ENCODE results near the gene PALD1. TPM values are rescaled to one million over a fixed set of nuclear protein-coding genes. Genes with fewer than 3 reads are reported as not detected.
A peak's percentile ranks its signal among the peaks of the same experiment; 100 is the strongest.
"Not testable (repeated sequence)": the region's sequence is repeated elsewhere in the genome, so short reads cannot be mapped to it uniquely, and the experiment has no call there.

Gene PALD1
- total RNA-seq, 1 donor from 2014 or later, result 9.6 TPM

- no peaks in the 10 kb centered on the region for H3K36me3 ChIP-seq
- no peak overlapping the region for H3K4me2 ChIP-seq
- DNase-seq (ENCODE audit: low spot score), result peak; percentile 1
- TF ChIP-seq EZH2phosphoT487 (IDR thresholded peaks at IDR 0.05) (no peak), CTCF (IDR thresholded peaks at IDR 0.05) (no peak), EZH2 (IDR thresholded peaks at IDR 0.05) (no peak)
- peaks cover 28% of the 10 kb centered on the region for H3K4me1 Mint-ChIP-seq
- no peak overlapping the region for H3K27ac ChIP-seq
- peaks cover 2% of the 10 kb centered on the region for H3K36me3 Mint-ChIP-seq
- no peak overlapping the region for H3K4me3 Mint-ChIP-seq
- peaks cover 14% of the 10 kb centered on the region for H3F3A ChIP-seq (ENCODE audit: low read depth)
- no peak overlapping the region for H3K9ac ChIP-seq
- peaks cover 15% of the 10 kb centered on the region for H3K4me1 ChIP-seq
- H3K27ac Mint-ChIP-seq, result peak overlapping the region; percentile 19
- peaks cover 27% of the 10 kb centered on the region for H3K27me3 ChIP-seq
- H2AFZ ChIP-seq (replicated peaks), result no peak overlapping the region
- no peaks in the 10 kb centered on the region for H3K9me3 ChIP-seq (ENCODE audit: low read depth)
- no peaks in the 10 kb centered on the region for H4K20me1 ChIP-seq (ENCODE audit: low read depth)
- peaks cover 15% of the 10 kb centered on the region for H3K79me2 ChIP-seq (ENCODE audit: low read depth)
- H3K4me3 ChIP-seq, result no peak overlapping the region
- no peaks in the 10 kb centered on the region for H3K9me3 Mint-ChIP-seq
- H3K27me3 Mint-ChIP-seq (ENCODE audit: insufficient read depth, low read depth), result peaks cover 10% of the 10 kb centered on the region
Measured at GRCh38 chr10:70481105-70481504, 2.5 kb downstream of the PALD1 start.

GRCh38 chr10:70481831-70482530, 3.4 kb downstream of the PALD1 start:
- no peak overlapping the region for H3K27ac Mint-ChIP-seq
- peaks cover 19% of the 10 kb centered on the region for H3K27me3 ChIP-seq
- no peak for DNase-seq (ENCODE audit: low spot score)
- H3K4me3 Mint-ChIP-seq, result no peak overlapping the region
- no peak overlapping the region for H3K4me3 ChIP-seq
- H3K9me3 Mint-ChIP-seq, result no peaks in the 10 kb centered on the region
- H3K4me1 Mint-ChIP-seq, result peaks cover 28% of the 10 kb centered on the region
- H3K27ac ChIP-seq, result no peak overlapping the region
- H3F3A ChIP-seq (ENCODE audit: low read depth), result peaks cover 13% of the 10 kb centered on the region
- no peaks in the 10 kb centered on the region for H3K9me3 ChIP-seq (ENCODE audit: low read depth)
- no peak overlapping the region for H3K9ac ChIP-seq
- H3K36me3 Mint-ChIP-seq, result peaks cover 3% of the 10 kb centered on the region
- peaks cover 15% of the 10 kb centered on the region for H3K4me1 ChIP-seq
- no peak for TF ChIP-seq CTCF (IDR thresholded peaks at IDR 0.05)
- TF ChIP-seq EZH2phosphoT487 (IDR thresholded peaks at IDR 0.05), result no peak
- no peak for TF ChIP-seq EZH2 (IDR thresholded peaks at IDR 0.05)
- peaks cover 7% of the 10 kb centered on the region for H3K27me3 Mint-ChIP-seq (ENCODE audit: insufficient read depth, low read depth)
- no peaks in the 10 kb centered on the region for H4K20me1 ChIP-seq (ENCODE audit: low read depth)
- H3K36me3 ChIP-seq, result no peaks in the 10 kb centered on the region
- H2AFZ ChIP-seq (replicated peaks), result no peak overlapping the region
- H3K79me2 ChIP-seq (ENCODE audit: low read depth), result peaks cover 15% of the 10 kb centered on the region
- no peak overlapping the region for H3K4me2 ChIP-seq

- peaks cover 15% of the 10 kb centered on the region for H3K4me1 ChIP-seq
- H3K27ac ChIP-seq, result no peak overlapping the region
- no peak overlapping the region for H2AFZ ChIP-seq (replicated peaks)
- no peaks in the 10 kb centered on the region for H3K36me3 ChIP-seq
- H3K79me2 ChIP-seq (ENCODE audit: low read depth), result peaks cover 15% of the 10 kb centered on the region
- H3K27me3 Mint-ChIP-seq (ENCODE audit: insufficient read depth, low read depth), result peaks cover 4% of the 10 kb centered on the region
- H3K27me3 ChIP-seq, result peaks cover 7% of the 10 kb centered on the region
- no peak for DNase-seq (ENCODE audit: low spot score)
- no peak overlapping the region for H3K27ac Mint-ChIP-seq
- H3F3A ChIP-seq (ENCODE audit: low read depth), result peaks cover 2% of the 10 kb centered on the region
- H3K4me2 ChIP-seq, result no peak overlapping the region
- H3K9me3 ChIP-seq (ENCODE audit: low read depth), result no peaks in the 10 kb centered on the region
- no peaks in the 10 kb centered on the region for H4K20me1 ChIP-seq (ENCODE audit: low read depth)
- no peaks in the 10 kb centered on the region for H3K9me3 Mint-ChIP-seq
- H3K4me3 Mint-ChIP-seq, result no peak overlapping the region
- H3K36me3 Mint-ChIP-seq, result peaks cover 3% of the 10 kb centered on the region
- TF ChIP-seq EZH2 (IDR thresholded peaks at IDR 0.05), result no peak
- TF ChIP-seq EZH2phosphoT487 (IDR thresholded peaks at IDR 0.05), result no peak
- no peak for TF ChIP-seq CTCF (IDR thresholded peaks at IDR 0.05)
- H3K4me1 Mint-ChIP-seq, result peaks cover 24% of the 10 kb centered on the region
- H3K4me3 ChIP-seq, result no peak overlapping the region
- H3K9ac ChIP-seq, result peak overlapping the region; percentile 27
Measured at GRCh38 chr10:70482982-70483760, 4.6 kb downstream of the PALD1 start.

- H3K9me3 ChIP-seq (ENCODE audit: low read depth); H3K27ac Mint-ChIP-seq; H3K4me2 ChIP-seq; H3K9me3 Mint-ChIP-seq; H3K27me3 ChIP-seq; DNase-seq (ENCODE audit: low spot score); H3K36me3 Mint-ChIP-seq; H3K36me3 ChIP-seq; H3K27me3 Mint-ChIP-seq (ENCODE audit: insufficient read depth, low read depth); H2AFZ ChIP-seq (replicated peaks); H3K4me3 Mint-ChIP-seq; H3K27ac ChIP-seq; H4K20me1 ChIP-seq (ENCODE audit: low read depth); H3K4me3 ChIP-seq; H3F3A ChIP-seq (ENCODE audit: low read depth): not testable (repeated sequence)
- H3K4me1 Mint-ChIP-seq, result peaks cover 24% of the 10 kb centered on the region
- H3K79me2 ChIP-seq (ENCODE audit: low read depth), result peaks cover 14% of the 10 kb centered on the region
- peak overlapping the region; percentile 27 for H3K9ac ChIP-seq
- H3K4me1 ChIP-seq, result peaks cover 14% of the 10 kb centered on the region
Measured at GRCh38 chr10:70483872-70484271, 5.3 kb downstream of the PALD1 start.

All from neural progenitor cell (in vitro differentiated cells).